Right lung (tissue), 5 donors: Measurements from ENCODE around the gene SPRR1B. TPM values are rescaled to one million over a fixed set of nuclear protein-coding genes. Genes with fewer than 3 reads are reported as not detected.
"Not testable (repeated sequence)": the region's sequence is repeated elsewhere in the genome, so short reads cannot be mapped to it uniquely, and the experiment has no call there.

Experiments used
- DNase-seq, 2 donors: peaks; one replicate each; pipeline ENCODE4 v3.0.0-alpha.2; 2013
- polyA plus RNA-seq, 5 donors: library from polyadenylated mRNA; unstranded; fragments of 120-200 nt; gene quantifications; one replicate each; pipeline versions ENCODE4 v1.2.1 to v1.2.3, GENCODE V29; 2013; ENCODE audit warnings: inconsistent platforms in 1 of 5, low replicate concordance in 1 of 5; ENCODE audit not compliant: insufficient read length in 5 of 5, insufficient read depth in 1 of 5

SPRR1B gene
- polyA plus RNA-seq, 5 donors, result not detected

DNA sequence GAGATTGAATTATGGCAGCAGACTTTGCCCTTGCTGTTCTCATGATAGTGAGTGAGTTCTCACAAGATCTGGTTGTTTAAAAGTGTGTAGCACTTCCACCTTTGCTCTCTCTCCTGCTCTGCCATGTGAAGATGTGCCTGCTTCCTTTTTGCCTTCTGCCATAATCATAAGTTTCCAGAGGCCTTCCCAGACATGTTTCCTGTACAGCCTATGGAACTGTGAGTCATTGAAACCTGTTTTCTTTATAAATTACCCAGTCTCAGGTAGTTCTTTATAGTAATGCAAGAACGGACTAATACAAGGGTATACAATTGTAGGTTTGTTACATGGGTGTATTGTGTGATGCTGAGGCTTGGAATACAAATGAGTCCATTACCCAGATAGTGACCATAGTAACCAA, 4.2 kb downstream of the SPRR1B start:
- DNase-seq, result no peak

DNA sequence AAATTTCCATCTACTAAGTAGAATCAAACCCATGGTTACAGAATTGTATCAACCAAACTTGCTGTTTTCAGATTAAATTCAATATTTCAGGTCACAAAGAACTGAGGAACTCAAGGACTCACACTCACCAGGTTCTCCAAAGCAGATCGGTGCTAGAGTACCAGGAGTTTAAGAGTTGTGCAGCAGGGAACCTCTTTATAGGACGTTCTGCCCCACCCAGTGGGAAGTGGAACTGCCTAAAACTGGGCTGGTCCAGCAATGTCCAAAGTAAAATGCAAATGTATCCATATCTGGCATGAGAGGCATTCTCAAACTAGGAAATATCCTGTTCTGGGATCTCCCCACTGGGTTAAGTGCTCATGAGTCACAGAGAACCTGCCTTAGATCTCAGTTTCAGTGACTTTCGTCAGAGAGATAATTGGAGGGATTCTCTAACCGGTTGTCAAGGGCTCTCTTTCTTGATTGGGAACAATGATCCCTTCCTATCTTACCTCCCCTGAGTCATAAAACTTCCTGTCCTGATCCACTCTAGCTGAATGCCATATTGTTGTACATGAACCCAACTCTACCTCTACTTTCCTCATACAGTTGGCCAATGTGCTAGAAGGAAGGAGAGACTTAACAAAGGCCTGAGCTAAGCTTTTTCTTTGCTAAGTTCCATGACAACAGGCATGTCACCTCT, 10.1 kb downstream of the SPRR1B start, which contains the start of gene SPRR2D:
Gene SPRR2D (minus strand): TSS at position 171 of the 682 bp plus-strand sequence. CDS start 774 bp downstream, outside the sequence.
- DNase-seq, result no peak

DNA sequence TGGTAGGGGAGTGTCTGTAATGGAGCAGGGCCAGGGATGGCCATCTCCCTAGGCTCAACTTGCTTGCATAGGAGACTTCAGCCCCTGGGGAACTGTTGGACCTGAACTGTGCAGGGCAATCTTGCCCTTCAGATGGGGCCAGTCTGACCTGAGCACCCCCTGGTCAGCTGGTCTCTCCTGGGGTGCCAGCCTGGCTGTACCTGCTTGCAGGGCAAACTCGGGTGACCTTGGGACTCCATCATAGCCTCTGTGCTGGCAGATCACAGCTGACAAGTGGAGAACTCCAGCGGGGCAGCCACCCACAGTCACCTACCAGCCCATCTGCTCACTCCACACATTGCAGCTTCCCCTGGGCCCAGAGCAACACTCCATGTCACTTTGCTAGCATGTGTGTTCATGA, 18.2 kb downstream of the SPRR1B start:
- DNase-seq, result no peak

DNA sequence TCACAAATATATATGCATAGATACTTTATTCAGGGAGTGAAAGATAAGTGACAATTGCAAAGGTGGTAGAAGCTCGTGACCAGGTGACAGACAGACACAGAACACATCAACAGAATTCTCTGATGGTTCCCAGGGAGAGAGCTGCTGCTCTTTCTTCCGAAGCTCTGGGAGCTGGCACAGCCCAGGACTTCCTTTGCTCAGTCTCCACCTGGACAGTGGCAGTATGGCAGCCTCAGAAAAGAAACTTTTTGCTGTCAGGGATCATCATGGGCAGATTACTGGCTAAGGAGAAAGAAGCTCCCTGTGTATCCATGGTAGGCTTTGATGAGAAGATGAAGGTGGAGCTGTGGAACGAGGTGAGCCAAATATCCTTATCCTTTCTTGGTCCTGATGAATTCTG, 25.1 kb downstream of the SPRR1B start:
- not testable (repeated sequence) for DNase-seq

DNA sequence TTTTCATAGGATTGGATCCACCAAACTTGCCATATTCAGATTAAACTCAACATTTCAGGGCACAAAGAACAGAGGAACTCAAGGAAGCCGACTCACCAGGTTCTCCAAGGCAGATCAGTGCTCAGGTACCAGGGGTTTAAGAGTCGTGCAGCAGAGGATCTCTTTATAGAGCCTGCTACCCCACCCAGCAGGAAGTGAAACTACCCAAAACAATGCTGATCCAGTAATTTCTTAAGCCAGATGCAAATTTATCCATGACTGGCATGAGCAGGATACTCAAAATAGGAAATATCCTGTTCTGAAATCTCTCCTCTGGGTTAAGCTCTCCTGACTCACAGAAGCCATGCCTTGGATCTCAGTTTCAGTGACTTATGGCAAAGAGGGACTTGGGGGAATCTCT, 26.4 kb downstream of the SPRR1B start, which contains the start of gene SPRR2A:
Gene SPRR2A (minus strand): TSS at position 138 of the 400 bp plus-strand sequence. CDS start 777 bp downstream, outside the sequence.
- DNase-seq, result no peak

DNA sequence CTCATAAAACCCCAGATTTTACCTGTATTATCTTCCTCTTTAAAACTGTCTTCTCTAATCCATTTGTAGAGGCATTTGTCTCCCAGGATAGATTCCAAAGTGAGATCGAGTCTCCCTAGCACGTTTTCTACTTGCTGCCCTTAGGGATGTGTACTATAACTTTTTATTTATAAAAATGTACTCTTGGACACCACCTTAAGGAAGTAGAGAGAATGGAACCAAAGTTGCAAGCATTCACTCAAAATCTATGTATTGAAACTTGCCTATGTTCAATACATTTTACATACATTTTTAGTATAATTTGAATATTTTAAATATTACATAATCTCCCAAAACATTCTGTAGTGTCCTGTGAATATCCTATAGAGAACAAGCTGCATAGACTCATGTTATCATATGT, 27.2 kb downstream of the SPRR1B start:
- DNase-seq, result no peak

DNA sequence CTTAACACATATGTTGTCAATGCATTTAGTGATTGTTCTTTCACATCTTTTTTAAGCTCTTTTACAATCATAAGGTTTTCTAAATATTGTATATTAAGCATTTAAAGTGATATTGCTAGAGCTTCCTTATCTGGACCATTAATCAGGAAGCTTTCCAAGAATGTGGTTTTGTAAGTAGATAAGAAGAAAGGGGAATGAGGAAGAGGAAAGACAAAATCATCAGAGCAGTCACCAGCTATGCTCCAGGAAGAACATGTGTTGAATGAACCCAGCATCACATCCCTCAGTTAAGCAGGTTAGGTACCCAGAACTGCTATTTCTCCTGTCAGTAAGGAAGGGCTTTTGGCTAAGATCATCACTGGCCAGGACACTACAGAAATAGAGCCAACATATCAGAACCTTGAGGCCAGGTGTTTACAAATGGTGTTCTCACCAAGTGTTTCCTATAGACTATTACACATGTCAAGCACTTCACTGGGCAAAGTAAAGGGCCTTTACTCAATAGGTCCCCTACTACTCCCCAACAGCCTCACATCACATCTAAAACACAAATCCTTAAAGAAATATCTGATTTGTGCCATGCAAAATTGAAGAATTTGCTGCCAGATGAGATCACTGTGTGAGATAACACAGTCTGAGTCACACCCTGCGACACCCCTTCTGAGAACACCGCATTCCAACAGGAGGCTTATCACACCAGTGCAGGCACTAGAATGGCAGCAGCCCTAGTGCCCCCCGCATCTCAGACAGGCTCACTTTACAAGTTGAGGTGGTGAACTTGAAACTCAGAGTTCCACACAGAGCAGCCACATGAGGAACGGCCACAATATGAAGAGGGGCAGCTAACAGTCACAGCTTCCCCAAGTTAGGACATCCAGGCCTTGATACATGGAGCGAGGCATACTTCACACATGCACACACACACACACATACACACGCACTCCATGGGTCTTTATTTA, 28.1 kb downstream of the SPRR1B start:
- DNase-seq, result no peak

DNA sequence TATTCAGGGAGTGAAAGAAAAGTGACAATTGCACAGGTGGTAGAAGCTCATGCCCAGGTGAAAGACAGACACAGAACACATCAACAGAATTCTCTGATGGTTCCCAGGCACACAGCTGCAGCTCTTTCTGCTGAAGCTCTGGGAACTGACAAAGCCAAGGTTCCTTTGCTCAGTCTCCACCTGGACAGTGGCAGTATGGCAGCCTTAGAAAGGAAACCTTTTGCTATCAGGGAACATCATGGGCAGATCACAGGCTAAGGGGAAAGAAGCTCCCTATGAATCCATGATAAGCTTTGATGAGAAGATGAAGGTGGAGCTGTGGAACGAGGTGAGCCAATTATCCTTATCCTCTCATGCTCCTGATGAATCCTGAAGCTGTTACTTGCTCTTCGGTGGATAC, 39.2 kb downstream of the SPRR1B start:
- DNase-seq, result no peak

DNA sequence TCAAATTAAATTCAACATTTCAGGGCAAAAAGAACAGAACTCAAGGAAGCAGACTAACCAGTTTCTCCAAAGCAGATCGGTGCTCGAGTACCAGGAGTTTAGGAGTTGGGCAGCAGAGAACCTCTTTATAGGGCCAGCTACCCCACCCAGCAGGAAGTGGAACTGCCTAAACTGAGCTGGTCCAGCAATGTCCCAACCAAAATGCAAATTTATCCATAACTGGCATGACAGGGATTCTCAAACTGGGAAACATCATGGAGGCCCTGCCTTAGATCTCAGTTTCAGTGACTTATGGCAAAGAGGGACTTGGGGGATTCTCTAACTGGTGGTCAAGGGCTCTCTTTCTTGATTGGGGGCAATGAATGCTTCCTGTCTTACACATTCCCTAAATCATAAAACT, 40.5 kb downstream of the SPRR1B start, which contains the start of gene SPRR2B:
Gene SPRR2B (minus strand): TSS at position 101 of the 400 bp plus-strand sequence. CDS start 772 bp downstream, outside the sequence.
- DNase-seq, result no peak

DNA sequence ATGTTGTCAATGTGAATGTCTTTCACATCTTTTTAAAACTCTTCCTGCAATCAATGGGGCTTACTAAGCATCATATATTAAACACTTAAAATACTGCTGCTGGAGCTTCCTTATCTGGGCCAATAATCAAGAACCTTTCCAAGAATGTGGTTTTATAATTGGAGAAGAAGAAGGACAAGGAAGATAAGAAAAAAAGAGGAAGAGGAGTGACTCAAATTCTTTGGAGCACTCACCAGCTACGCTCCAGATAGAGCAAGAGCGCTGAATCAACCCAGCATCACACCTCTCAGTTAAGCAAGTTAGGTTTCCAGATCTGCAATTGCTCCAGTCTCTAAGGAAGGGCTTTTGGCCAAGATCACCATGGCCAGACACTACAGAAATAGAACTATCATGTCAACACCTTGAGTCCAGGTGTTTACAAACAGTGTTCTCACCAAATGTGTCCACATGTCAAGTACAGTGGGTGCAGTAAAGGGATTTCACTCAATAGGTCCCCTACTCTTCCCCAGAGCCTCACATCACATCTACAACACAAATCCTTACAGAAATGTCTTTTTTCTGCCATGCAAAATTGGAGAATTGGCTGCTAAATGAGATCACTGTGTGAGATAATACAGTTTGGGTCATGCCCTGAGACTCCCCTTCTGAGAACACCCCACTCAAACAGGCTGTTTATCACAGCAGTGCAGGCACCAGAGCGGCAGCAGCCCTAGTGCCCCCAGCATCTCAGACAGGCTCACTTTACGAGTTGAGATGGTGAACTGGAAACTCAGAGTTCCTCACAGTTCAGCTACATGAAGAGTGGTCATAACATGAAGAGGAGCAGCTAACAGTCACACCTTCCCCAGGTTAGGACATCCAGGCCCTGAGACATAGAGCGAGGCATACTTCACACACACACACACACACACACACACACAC, 42.1 kb downstream of the SPRR1B start:
- no peak for DNase-seq

DNA sequence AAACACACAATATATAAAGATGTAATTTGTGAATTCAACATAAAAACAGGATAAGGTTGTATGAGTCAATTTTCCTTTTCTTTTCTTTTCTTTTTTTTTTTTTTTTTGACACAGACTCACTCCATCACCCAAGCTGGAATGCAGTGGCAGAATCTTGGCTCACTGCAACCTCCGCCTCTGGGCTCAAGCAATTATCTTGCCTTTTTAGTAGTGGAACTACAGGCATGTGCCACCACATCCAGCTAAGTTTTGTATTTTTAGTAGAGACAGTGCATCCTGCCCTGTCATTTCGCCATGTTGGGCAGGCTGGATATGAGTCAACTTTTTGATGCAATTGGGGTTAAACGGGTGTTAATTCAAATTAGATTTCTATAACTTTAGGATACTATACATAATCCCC, 50.7 kb downstream of the SPRR1B start:
- no peak for DNase-seq

Other genes with a start within 250 kb of the SPRR1B start
- gene LCE1E, start 244.9 kb upstream of the SPRR1B start, polyA plus RNA-seq, result not detected
- not detected for gene LCE1D, start 234.5 kb upstream of the SPRR1B start, polyA plus RNA-seq
- gene LCE1C, start 224.6 kb upstream of the SPRR1B start, polyA plus RNA-seq, result not detected
- gene LCE1B, start 219.2 kb upstream of the SPRR1B start, polyA plus RNA-seq, result not detected
- not detected for gene LCE1A, start 203.7 kb upstream of the SPRR1B start, polyA plus RNA-seq
- gene LCE6A, start 188.3 kb upstream of the SPRR1B start, polyA plus RNA-seq, result not detected
- gene LCE7A, start 171.2 kb upstream of the SPRR1B start, polyA plus RNA-seq, result not detected
- not detected for gene SMCP, start 152.9 kb upstream of the SPRR1B start, polyA plus RNA-seq
- not detected for gene IVL, start 122.7 kb upstream of the SPRR1B start, polyA plus RNA-seq
- not detected for gene SPRR5, start 84.0 kb upstream of the SPRR1B start, polyA plus RNA-seq
- gene SPRR4, start 60.6 kb upstream of the SPRR1B start, polyA plus RNA-seq, result not detected
- not detected for gene SPRR1A, start 47.1 kb upstream of the SPRR1B start, polyA plus RNA-seq
- gene SPRR3, start 29.5 kb upstream of the SPRR1B start, polyA plus RNA-seq, result under 1 TPM in 3 of 5 donors, not detected in 2; 0.21 to 0.42 (median 0.27) TPM
- gene SPRR2D, start 9.9 kb downstream of the SPRR1B start, polyA plus RNA-seq, result not detected
- not detected for gene SPRR2A, start 26.3 kb downstream of the SPRR1B start, polyA plus RNA-seq
- not detected for gene SPRR2B, start 40.4 kb downstream of the SPRR1B start, polyA plus RNA-seq
- gene SPRR2E, start 63.3 kb downstream of the SPRR1B start, polyA plus RNA-seq, result not detected
- under 1 TPM in 3 of 5 donors, not detected in 2; 0.43 to 0.70 (median 0.64) TPM for gene SPRR2F, start 82.3 kb downstream of the SPRR1B start, polyA plus RNA-seq
- not detected for gene SPRR2G, start 119.7 kb downstream of the SPRR1B start, polyA plus RNA-seq
- not detected for gene LELP1, start 172.2 kb downstream of the SPRR1B start, polyA plus RNA-seq
- not detected for gene PRR9, start 186.4 kb downstream of the SPRR1B start, polyA plus RNA-seq
- gene LORICRIN, start 228.5 kb downstream of the SPRR1B start, polyA plus RNA-seq, result not detected